Glutamatergic neuron (in vitro differentiated cells): Measurements from ENCODE around the gene SSBP1. TPM values are rescaled to one million over a fixed set of nuclear protein-coding genes. Genes with fewer than 3 reads are reported as not detected.

ENCODE experiments used
- DNase-seq: peaks from one replicate; pipeline ENCODE4 v3.0.0; 2022
- H3K27ac Mint-ChIP-seq: one replicate; pipeline ENCODE4 v1.8.0; 2020; ENCODE audit warnings: mild to moderate bottlenecking, mixed read lengths, inconsistent platforms; ENCODE audit not compliant: unreplicated experiment
- H3K27me3 Mint-ChIP-seq: one replicate; pipeline ENCODE4 v1.8.0; 2020; ENCODE audit warnings: mild to moderate bottlenecking, moderate library complexity, mixed read lengths, inconsistent platforms; ENCODE audit not compliant: unreplicated experiment
- H3K36me3 Mint-ChIP-seq: one replicate; pipeline ENCODE4 v1.8.0; 2020; ENCODE audit warnings: mild to moderate bottlenecking, mixed read lengths, inconsistent platforms; ENCODE audit not compliant: unreplicated experiment
- H3K4me1 Mint-ChIP-seq: one replicate; pipeline ENCODE4 v1.8.0; 2020; ENCODE audit warnings: mild to moderate bottlenecking, low read depth, mixed read lengths, inconsistent platforms; ENCODE audit not compliant: unreplicated experiment
- H3K4me3 Mint-ChIP-seq: one replicate; pipeline ENCODE4 v1.8.0; 2020; ENCODE audit warnings: mild to moderate bottlenecking, mixed read lengths, inconsistent platforms; ENCODE audit not compliant: unreplicated experiment
- H3K9me3 Mint-ChIP-seq: one replicate; pipeline ENCODE4 v1.8.0; 2020; ENCODE audit warnings: mild to moderate bottlenecking, moderate library complexity, mixed read lengths, inconsistent platforms; ENCODE audit not compliant: unreplicated experiment
- total RNA-seq: library from RNA; stranded (reverse); fragmentation: NEBNext Ultra II Directional; extraction: Animal tissue kit (Norgen Biotek cat#: 25700); gene quantifications from one replicate; pipeline ENCODE4 v1.2.1, GENCODE V29; 2021; ENCODE audit not compliant: unreplicated experiment
- TF ChIP-seq, protein P1 (sequence below): fragments of 200-600 bp; sonication (generic); IDR thresholded peaks from one replicate; pipeline ENCODE4 v1.5.0; 2021; ENCODE audit not compliant: partially characterized antibody, unreplicated experiment

The SSBP1 gene
- total RNA-seq, 1 donor from 2014 or later, result 123 TPM

DNA sequence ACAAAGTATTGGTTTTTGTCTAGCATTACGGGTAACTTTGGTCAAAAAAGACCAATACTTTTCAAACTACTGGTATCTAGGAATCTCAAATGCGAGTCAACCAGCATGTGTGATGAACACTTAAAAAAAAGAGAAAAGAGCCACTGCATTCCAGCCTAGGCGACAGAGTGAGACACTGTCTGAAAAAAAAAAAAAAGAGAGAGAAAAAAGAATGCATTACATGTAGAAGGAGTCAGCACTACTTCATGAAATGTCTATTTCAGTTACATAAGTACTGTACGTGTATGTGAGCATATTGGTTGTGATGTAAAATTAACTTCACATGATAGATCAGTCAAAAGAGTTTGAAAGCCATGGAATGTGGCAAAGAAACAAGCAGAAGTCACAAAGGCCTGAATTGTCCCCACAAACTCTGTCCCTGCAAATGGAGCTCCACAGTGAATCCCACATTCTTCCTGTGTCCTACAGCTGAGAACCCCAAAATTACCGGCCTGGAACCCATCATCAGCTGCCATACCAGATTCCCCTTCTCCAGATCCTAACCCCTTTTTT, 37.8 kb upstream of the SSBP1 start:
- no peak overlapping the region for H3K27ac Mint-ChIP-seq
- H3K9me3 Mint-ChIP-seq, result peaks cover 2% of the 10 kb centered on the region
- peak overlapping the region; percentile 83 for H3K4me3 Mint-ChIP-seq
- H3K27me3 Mint-ChIP-seq, result no peaks in the 10 kb centered on the region
- no peaks in the 10 kb centered on the region for H3K36me3 Mint-ChIP-seq
- TF ChIP-seq, protein P1, sequence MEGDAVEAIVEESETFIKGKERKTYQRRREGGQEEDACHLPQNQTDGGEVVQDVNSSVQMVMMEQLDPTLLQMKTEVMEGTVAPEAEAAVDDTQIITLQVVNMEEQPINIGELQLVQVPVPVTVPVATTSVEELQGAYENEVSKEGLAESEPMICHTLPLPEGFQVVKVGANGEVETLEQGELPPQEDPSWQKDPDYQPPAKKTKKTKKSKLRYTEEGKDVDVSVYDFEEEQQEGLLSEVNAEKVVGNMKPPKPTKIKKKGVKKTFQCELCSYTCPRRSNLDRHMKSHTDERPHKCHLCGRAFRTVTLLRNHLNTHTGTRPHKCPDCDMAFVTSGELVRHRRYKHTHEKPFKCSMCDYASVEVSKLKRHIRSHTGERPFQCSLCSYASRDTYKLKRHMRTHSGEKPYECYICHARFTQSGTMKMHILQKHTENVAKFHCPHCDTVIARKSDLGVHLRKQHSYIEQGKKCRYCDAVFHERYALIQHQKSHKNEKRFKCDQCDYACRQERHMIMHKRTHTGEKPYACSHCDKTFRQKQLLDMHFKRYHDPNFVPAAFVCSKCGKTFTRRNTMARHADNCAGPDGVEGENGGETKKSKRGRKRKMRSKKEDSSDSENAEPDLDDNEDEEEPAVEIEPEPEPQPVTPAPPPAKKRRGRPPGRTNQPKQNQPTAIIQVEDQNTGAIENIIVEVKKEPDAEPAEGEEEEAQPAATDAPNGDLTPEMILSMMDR, result no peak
- peaks cover 24% of the 10 kb centered on the region for H3K4me1 Mint-ChIP-seq
- no peak for DNase-seq

DNA sequence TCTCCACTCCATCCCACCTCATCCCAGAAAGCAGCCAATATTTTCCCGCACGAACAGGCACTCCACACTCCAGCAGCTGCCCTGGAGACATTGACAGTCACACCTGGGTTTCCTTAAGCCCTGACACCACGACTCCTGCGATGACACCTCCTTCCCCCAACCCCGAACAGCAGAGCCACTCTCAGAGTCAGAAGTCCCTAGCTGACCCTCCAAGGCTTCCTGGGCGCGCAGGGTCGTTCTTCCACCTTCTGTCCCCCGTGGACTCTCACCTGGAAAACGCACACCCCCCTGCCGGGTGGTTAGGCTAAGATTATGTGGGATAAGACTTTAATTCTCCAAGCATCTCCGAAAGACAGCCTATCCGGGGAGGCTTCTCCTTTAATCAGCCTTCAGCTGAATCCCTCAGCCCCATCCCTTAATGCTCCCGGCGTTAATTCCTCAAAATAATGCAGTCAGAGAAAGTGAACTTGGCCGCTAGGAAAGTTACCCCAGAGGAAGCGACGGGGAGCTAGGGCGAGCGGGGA, 37.2 kb upstream of the SSBP1 start:
- peaks cover 21% of the 10 kb centered on the region for H3K4me1 Mint-ChIP-seq
- H3K27me3 Mint-ChIP-seq, result no peaks in the 10 kb centered on the region
- TF ChIP-seq, protein P1, result no peak
- H3K4me3 Mint-ChIP-seq, result peak overlapping the region; percentile 83
- no peaks in the 10 kb centered on the region for H3K36me3 Mint-ChIP-seq
- H3K9me3 Mint-ChIP-seq, result peaks cover 2% of the 10 kb centered on the region
- H3K27ac Mint-ChIP-seq, result no peak overlapping the region
- no peak for DNase-seq

DNA sequence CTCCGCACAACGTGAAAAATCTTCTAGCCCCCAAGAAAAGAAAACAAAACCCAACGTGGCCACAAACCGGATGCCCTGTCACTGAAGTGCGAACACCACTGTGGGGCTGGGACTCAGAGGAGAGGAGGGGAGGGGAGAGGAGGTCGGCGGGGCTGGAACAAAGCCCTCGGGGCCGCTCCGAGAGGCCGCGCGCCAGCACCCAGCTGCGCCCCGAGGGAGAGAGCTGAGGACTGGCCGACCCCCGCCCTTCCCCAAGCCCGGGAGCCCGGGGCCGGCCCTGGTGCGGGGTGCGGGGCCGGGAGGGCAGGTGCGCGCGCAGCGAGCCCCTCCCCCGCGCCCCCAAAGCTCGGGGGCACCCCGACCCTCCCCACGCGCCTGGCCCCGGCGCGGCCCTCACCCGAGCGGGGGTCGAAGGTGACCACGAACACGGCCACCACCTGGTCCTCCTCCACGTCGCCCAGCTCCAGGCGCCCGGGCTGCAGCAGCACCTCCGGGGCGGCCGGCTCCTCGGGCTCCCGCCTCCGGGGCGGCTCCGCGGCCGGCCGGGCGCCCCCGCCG, 36.6 kb upstream of the SSBP1 start:
- Mint-ChIP-seq H3K4me1 (peaks cover 15% of the 10 kb centered on the region), H3K36me3 (no peaks in the 10 kb centered on the region), H3K4me3 (peak overlapping the region; percentile 84), H3K27me3 (no peaks in the 10 kb centered on the region), H3K9me3 (peaks cover 2% of the 10 kb centered on the region), H3K27ac (no peak overlapping the region)
- TF ChIP-seq, protein P1, result no peak
- DNase-seq, result peak; percentile 63

DNA sequence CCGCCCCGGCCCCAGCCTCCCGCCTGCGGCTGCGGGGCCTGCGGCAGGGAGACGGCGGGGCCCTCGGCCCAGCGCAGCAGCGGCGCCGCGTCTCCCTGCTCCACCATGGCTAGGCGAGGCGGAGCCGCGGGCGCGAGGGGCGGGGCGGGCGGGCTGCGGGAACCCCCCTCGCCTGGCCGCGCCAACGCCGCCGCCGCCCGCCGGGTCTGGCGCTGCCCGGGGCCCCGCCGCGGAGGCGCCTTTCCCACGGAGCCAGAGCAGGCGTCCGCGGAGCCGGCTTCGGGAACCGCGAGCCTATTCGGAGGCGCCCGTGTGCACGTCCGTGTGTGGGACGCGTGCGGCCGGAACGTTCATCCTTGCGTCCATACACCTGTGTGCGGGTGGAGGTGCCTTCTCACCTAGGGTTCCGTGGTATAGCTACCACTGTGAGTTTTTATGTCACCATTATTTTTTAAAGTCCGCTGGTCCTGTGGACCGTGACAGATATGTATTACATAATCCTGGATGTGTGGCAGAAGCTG, 36.1 kb upstream of the SSBP1 start, which contains the start of gene DENND11:
Gene DENND11, minus strand, starts transcription at position 120 of the 521 bp plus-strand sequence. Its CDS starts 13 bp downstream, at position 107.
- peaks cover 15% of the 10 kb centered on the region for H3K4me1 Mint-ChIP-seq
- H3K27ac Mint-ChIP-seq, result no peak within 1 kb of the TSS
- TF ChIP-seq, protein P1, result no peak
- no peaks in the 10 kb centered on the region for H3K36me3 Mint-ChIP-seq
- H3K4me3 Mint-ChIP-seq, result peak within 1 kb of the TSS; percentile 84
- peaks cover 2% of the 10 kb centered on the region for H3K9me3 Mint-ChIP-seq
- H3K27me3 Mint-ChIP-seq, result no peaks in the 10 kb centered on the region
- peak; percentile 65 for DNase-seq

DNA sequence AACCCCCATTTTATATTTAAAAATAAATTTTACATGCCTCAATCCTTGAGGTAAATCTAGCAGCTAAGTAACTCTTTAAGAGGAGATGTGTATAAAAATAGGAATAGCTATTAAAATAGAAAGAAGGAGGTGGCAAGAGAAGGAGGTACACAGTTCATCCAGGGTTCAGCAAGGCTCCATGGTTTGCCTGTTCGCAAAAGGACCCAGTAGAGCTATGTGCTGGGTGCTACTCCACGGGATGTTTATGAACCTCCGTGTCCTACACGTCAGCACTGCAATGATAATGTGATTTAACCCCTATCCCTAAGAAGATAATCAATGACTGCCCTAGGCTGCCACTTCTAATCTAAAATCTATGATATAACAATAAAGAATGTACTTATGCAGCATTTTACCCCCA, 35.3 kb upstream of the SSBP1 start:
- H3K27me3 Mint-ChIP-seq, result no peaks in the 10 kb centered on the region
- H3K27ac Mint-ChIP-seq, result no peak overlapping the region
- DNase-seq, result no peak
- H3K4me1 Mint-ChIP-seq, result peaks cover 12% of the 10 kb centered on the region
- H3K9me3 Mint-ChIP-seq, result peaks cover 4% of the 10 kb centered on the region
- no peak overlapping the region for H3K4me3 Mint-ChIP-seq
- H3K36me3 Mint-ChIP-seq, result no peaks in the 10 kb centered on the region
- TF ChIP-seq, protein P1, result no peak
